IMR-90 (cell line): Measurements from ENCODE around the gene ADRA1B.

Source experiments
- POLR2A ChIP-seq: IDR thresholded peaks from 2 replicates; pipeline ENCODE4 v1.6.1; 2012; ENCODE audit warnings: mild to moderate bottlenecking, low read depth, low read length
- SMC3 ChIP-seq: fragments of 150-350 bp; IDR thresholded peaks from 2 replicates; pipeline ENCODE4 v1.6.1; 2016; ENCODE audit warnings: low read depth, mild to moderate bottlenecking, antibody characterized with exemption, low read length, moderate library complexity

DNA sequence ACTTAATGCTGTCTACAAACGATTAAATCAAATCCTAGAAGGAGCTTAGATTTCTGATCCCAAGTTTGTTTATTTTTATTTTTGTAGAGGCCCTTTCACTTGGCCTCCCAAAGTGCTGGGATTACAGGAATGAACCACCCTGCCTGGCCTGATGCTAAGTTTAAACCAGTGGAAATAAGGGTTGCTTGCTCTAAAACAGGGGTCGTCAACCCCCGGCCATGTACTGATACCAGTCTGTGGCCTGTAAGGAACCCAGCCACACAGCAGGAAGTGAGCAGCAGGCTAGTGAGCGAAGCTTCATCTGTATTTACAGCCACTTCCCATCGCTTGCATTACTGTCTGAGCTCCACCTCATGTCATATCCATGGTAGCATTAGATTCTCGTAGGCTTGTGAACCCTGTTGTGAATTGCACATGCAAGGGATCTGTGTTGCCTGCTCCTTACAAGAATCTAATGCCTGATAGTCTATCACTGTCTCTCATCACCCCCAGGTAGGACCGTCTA lies 104.0 kb downstream of the ADRA1B start:
- TF ChIP-seq POLR2A (no peak), SMC3 (no peak)
